SIG-M5 treated with dmso at 0.1 percent for 504 hours (cell line): ENCODE measurements around the gene SUN1.
"Not testable (repeated sequence)": the region's sequence is repeated elsewhere in the genome, so short reads cannot be mapped to it uniquely, and the experiment has no call there.

ENCODE experiments used
- DNase-seq: peaks from one replicate; lab custom pipeline; 2025; ENCODE audit not compliant: unreplicated experiment; lab: John Stamatoyannopoulos, UW

The SUN1 gene

DNA sequence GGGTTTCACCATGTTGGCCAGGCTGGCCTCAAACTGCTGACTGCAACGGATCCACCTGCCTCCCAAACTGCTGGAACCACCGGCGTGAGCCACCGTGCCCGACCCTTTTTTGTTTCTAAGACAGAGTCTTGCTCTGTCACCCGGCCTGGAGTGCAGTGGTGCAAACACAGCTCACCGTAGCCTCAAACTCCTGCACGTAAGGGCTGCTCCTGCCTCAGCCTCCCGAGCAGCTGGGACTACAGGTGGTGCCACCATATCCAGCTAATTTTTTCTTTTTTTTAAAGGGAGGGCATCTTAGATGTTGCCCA lies 85.8 kb downstream of the SUN1 start:
- no peak for DNase-seq

DNA sequence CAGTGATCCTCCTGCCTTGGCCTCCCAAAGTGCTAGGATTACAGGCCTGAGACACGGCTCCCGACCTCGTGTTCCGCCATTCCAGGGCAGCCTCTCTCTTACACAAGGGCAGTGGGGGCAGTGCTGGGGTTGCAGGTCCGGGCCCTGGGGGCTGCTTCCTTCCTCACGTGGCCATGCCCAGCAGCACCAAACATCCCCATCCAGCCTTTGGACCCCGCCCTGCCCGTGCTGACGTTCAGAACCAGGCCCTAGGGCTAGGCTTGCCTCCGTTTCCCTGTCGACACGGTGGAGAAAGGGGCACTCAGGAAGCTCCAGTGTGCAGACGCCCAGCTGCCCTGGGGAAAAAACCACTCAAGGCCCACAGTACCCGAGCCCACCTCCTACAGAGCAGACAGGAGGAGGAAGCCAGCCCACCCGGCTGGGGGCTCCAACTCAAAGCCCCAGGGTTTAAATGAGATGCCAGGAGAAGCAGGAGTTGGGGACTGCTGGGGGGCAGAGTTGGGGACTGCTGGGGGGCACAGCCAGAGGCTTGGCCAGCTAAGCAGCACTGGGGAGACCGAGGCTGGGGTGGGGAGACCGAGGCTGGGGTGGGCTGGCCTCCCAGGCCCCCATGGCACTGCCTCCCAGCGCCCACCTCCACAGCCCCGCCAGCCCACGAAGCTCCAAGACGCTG lies 86.3 kb downstream of the SUN1 start:
- DNase-seq, result no peak

- DNase-seq, result no peak
Measured at GRCh38 chr7:919114-919442, 86.8 kb downstream of the SUN1 start.

- DNase-seq, result no peak
Measured at GRCh38 chr7:919924-920341, 87.7 kb downstream of the SUN1 start.

DNA sequence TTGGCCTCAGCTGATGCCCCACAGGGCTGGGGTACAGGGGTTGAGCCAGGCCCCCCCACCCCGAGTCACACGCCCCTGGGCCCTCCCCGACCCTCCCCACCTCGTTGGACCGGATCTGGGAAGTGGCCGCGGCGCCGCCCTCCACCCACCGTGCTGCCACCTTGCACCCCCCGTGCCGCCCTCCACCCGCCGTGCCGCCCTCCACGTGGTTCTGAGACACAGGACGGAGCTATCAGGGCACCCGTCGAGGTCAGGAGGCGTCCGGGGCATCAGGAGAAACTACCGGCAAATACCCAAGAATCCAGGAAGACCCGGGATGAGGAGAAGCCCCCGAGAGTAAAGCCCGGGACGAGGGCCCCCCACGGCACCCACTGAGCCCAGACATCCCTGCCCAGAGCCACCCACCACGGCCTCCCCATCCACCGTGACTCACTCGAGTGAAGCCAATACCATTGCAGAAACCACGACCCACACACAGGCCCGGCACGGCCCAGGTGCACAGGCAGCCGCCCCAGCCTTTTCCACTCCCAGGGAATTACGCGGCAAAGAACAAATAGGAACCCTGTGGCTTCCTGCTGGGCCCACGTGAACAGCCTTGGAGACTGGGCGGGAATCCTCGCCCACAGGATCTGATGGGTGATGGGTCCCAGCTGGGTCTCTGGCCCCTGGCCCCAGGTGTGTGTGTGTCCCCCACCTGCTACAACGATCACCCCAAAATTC lies 88.2 kb downstream of the SUN1 start:
- DNase-seq, result no peak

DNA sequence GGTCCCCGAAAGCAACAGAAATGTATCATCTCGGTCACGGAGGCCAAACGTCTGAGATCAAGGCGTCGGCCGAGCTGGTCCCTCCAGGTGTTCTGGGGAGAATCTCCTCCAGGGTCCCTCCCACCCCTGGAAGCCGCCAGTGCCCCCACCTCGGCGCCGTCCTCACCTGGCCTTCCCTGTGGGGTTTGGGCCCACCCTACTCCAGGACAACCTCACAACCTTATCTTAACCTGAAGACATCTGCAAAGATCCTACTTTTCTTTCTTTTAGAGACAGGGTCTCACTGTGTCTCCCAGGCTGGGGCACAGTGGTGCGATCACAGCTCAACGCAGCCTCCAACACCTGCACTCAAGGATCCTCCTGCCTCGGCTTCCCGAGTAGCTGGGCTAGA lies 88.8 kb downstream of the SUN1 start:
- no peak for DNase-seq

DNA sequence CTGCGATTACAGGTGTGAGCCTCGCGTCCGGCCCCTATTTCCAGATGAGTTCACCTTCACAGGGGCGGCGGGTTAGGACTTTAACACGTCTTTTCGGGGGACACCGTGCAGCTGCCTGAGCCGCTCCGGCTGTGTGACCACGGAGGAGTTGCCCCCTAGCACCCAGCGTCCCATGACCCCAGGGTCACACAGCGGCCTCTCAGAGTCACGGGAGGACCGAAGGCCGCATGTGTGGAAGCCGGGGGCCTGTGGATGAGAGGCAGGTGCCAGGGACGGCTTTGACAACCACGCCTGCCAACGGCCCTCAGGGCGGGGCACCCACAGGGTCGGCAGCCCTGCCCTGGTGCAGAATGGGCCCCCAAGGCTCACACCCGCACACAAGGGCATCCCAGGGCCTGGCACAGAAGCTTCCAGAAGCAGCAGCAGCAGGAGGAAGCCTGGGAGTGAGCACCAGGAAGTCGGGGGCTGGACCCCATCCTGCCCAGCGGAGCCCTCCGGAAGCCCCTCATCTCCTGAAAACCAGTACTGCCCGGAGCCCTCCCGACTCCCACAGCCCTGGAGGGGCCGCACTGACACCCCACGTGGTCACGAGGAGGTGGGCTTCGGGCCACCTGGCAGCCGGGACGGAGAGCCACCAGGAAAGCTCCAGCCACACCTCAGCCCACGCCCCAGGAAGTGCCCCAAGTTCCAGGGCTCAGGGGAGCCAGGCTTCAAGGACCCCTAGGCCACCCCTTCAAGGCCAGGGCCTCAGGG lies 89.5 kb downstream of the SUN1 start:
- DNase-seq, result no peak

DNA sequence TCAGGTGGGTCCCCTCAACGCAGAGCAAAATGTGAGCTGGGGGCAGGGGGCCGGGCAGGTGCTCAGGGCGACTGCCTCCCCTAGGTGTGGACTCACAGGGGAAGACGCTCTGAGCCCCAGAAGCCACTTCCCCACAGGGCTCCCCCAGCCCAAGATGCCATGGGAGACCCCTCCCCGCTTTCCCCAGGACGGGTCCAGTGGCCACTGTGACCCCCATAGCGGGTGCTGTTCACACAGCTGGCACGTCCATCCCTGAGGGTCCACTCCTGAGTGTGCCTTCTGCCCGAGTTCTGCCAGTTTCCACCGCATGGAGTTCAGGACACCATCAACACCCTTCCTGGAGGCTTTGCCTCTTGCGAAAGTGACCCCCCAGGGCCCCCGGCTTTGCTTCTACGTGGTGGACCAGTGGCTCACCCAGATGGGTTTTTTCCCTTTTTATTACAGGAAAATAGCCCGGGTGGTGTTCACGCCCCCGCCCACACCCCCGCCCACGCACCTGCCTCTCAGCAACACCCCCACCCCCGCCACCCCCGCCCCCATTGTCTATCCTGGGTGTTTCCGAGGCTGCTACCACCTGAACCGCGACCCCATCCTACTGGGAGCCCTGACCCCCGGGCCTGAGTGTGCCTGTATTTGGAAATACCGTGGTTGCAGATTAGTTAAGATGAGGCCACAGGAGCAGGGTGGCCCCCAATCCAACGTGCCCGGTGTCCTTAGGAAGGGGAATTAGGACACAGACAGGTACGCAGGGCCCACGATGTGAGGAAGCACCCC lies 90.2 kb downstream of the SUN1 start:
- DNase-seq, result peak; percentile 4

DNA sequence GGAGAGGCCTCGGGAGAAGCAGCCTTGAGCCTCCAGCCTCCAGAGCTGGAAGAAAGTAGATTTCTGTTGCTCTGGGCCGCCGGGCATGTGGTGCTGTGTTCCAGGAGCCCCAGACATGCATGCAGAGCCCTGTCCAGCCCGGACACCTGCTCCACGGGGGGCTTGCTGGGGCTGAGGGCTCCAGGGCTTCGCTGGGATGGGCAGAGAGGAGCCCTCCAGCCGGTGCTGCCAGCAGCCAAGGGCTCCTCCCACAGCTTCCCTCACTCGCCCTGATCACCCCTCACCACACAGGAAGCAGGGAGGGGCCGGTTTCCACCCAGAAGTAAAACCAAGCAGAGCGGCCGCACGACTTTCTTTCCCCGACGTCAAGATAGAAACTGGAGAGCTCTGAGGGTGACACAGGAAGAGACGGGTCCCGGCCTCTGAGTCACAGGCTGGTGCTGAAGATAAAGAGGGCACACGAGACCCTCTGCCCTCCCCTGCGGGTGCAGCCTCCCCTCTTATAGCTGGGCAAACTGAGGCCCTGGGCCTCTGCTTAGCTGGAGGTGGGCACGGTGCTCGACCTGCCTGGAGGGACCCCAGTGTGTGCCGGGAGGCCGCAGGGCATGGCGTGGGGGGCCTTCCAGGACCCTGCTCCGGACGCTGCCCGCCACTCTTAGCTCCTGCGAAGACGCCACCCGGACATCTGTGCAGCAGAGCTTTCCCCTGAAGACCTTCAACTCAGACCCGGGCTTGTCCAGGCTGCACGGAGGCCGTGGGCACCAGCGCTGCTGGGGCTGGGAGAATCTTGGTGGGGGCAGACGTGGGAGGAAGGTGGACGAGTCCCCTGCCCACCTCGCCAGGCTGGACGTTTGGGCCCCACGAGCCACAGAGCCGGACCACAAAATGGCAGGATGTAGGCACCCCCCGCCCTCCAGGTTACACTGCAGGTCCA lies 91.1 kb downstream of the SUN1 start:
- DNase-seq, result peak; percentile 96

DNA sequence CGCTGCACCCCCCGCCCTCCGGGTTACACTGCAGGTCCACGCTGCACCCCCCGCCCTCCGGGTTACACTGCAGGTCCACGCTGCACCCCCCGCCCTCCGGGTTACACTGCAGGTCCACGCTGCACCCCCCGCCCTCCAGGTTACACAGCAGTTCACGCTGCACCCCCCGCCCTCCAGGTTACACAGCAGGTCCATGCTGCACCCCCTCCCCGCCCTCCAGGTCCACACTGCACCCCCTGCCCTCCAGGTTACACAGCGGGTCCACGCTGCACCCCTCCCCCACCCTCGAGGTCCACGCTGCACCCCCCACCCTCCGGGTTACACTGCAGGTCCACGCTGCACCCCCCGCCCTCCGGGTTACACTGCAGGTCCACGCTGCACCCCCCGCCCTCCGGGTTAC lies 91.8 kb downstream of the SUN1 start:
- DNase-seq, result not testable (repeated sequence)
